Measurements from ENCODE around the gene GLB1L2.

GRCh38 chr11:134366254-134366653 lies 34.5 kb downstream of the GLB1L2 start:
- TF ChIP-seq EZH2 (IDR thresholded peaks at IDR 0.05) (no peak), POLR2A (IDR thresholded peaks at IDR 0.05; ENCODE audit: borderline replicate concordance, extremely low read depth, insufficient read depth, insufficient read length) (no peak), CTCF (IDR thresholded peaks at IDR 0.05 in 2 of 3, conservative IDR thresholded peaks at IDR 0.05 in 1 of 3; ENCODE audit: borderline replicate concordance in 1 of 3, insufficient read depth in 1 of 3, low read depth in 2 of 3, low read length in 2 of 3) (no peak), EZH2phosphoT487 (IDR thresholded peaks at IDR 0.05; ENCODE audit: borderline replicate concordance) (no peak), JUND (IDR thresholded peaks at IDR 0.05) (no peak)

Measured in HCT116 (cell line).